Activated CD4-positive, alpha-beta T cell treated with anti-CD3 and anti-CD28 coated beads, Interleukin-2, amount 10 ng/mL, durations not matched to agents 7 days and 5 days (primary cell): ENCODE data around the gene APOBEC3F. TPM values are rescaled to one million over a fixed set of nuclear protein-coding genes. Genes with fewer than 3 reads are reported as not detected.
A peak's percentile ranks its signal among the peaks of the same experiment; 100 is the strongest.
"Not testable (repeated sequence)": the region's sequence is repeated elsewhere in the genome, so short reads cannot be mapped to it uniquely, and the experiment has no call there.

Source experiments
- CTCF ChIA-PET: fragments of 350-600 bp; sonication (Branson Sonifier 250); formaldehyde crosslinking; loops from one replicate; lab custom pipeline; 2021; ENCODE audit warnings: antibody characterized with exemption; lab: Charles Lee
- POLR2A ChIA-PET: fragments of 350-600 bp; sonication (Branson Sonifier 250); formaldehyde crosslinking; loops from one replicate; lab custom pipeline; 2021; ENCODE audit warnings: antibody characterized with exemption; lab: Charles Lee
- DNase-seq: peaks from one replicate; pipeline ENCODE4 v3.0.0-alpha.2; 2020
- H3K27ac Mint-ChIP-seq: one replicate; pipeline ENCODE4 v1.8.0; 2021; ENCODE audit warnings: mild to moderate bottlenecking, moderate library complexity, mixed read lengths
- H3K27me3 Mint-ChIP-seq: one replicate; pipeline ENCODE4 v1.8.0; 2021; ENCODE audit warnings: mixed read lengths
- H3K36me3 Mint-ChIP-seq: one replicate; pipeline ENCODE4 v1.8.0; 2021; ENCODE audit warnings: low read depth, mixed read lengths
- H3K4me1 Mint-ChIP-seq: one replicate; pipeline ENCODE4 v1.8.0; 2021; ENCODE audit warnings: mixed read lengths
- H3K4me3 Mint-ChIP-seq: one replicate; pipeline ENCODE4 v1.8.0; 2021; ENCODE audit warnings: mild to moderate bottlenecking, moderate library complexity, mixed read lengths
- H3K9me3 Mint-ChIP-seq: one replicate; pipeline ENCODE4 v1.8.0; 2021; ENCODE audit warnings: mixed read lengths
- total RNA-seq, 2 experiments: library from RNA; stranded (reverse); gene quantifications; one replicate each; pipeline ENCODE4 v1.2.3, GENCODE V29; 2021

The APOBEC3F gene
- total RNA-seq, 2 experiments from 2014 or later = 27.9 to 33.8 TPM

DNA sequence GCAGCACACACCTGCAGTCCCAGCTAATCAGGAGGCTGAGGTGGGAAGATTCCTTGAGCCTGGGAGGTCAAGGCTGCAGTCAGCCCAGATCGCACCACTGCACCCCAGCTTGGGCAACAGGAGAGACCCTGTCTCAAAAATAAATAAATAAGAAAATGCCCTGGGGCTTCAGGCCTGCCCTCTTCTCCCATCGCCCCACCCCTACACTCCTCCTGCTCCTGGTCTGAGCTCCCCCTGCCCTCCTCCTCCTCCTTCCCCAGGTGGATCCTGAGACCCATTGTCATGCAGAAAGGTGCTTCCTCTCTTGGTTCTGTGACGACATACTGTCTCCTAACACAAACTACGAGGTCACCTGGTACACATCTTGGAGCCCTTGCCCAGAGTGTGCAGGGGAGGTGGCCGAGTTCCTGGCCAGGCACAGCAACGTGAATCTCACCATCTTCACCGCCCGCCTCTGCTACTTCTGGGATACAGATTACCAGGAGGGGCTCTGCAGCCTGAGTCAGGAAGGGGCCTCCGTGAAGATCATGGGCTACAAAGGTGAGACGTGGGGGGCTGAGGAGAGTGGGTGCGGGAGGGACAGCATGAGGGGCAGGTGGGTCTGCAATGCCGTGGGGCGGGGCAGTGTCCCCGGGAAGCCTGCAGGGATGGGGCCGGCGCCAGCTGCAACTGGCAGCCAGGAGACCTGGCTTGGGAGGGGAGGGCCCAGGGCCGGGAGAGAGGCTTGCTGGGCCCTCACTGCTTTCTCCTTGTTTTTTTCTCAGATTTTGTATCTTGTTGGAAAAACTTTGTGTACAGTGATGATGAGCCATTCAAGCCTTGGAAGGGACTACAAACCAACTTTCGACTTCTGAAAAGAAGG lies 9.0 kb upstream of the APOBEC3F start:
- Mint-ChIP-seq H3K36me3 (peaks cover 12% of the 10 kb centered on the region), H3K4me1 (peaks cover 11% of the 10 kb centered on the region)
- DNase-seq, H3K27ac Mint-ChIP-seq, H3K4me3 Mint-ChIP-seq, POLR2A ChIA-PET, H3K27me3 Mint-ChIP-seq, H3K9me3 Mint-ChIP-seq: not testable (repeated sequence)
- CTCF ChIA-PET = interaction anchor here (0.6 kb wide), 1 partner anchor 337 kb away, joined by 3 read pairs; no protein-coding TSS in a partner anchor

DNA sequence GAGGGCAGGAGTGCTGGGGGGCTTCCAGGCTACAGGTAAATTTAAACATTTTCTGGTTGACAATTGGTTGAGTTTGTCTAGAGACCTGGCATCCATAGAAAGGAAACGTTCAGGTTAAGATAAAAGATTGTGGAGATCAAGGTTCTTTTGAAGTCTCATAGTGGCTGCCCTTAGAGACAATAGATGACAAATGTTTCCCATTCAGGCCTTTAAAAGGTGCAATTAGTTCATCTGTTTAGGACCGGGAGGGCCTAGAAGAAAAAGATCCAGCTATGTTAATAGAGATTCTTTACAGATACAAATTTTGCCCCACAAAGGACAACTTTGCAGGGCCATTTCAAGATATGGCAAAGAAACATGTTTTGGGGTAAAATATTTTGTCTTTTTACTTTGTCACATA lies 3.6 kb upstream of the APOBEC3F start:
- H3K4me3 Mint-ChIP-seq, H3K36me3 Mint-ChIP-seq, POLR2A ChIA-PET, H3K9me3 Mint-ChIP-seq, H3K27me3 Mint-ChIP-seq, DNase-seq: not testable (repeated sequence)
- CTCF ChIA-PET = interaction anchor here (0.7 kb wide), 1 partner anchor 8 kb away, joined by 4 read pairs; no protein-coding TSS in a partner anchor
- H3K27ac Mint-ChIP-seq = peak overlapping the region; percentile 10
- H3K4me1 Mint-ChIP-seq = peaks cover 40% of the 10 kb centered on the region

DNA sequence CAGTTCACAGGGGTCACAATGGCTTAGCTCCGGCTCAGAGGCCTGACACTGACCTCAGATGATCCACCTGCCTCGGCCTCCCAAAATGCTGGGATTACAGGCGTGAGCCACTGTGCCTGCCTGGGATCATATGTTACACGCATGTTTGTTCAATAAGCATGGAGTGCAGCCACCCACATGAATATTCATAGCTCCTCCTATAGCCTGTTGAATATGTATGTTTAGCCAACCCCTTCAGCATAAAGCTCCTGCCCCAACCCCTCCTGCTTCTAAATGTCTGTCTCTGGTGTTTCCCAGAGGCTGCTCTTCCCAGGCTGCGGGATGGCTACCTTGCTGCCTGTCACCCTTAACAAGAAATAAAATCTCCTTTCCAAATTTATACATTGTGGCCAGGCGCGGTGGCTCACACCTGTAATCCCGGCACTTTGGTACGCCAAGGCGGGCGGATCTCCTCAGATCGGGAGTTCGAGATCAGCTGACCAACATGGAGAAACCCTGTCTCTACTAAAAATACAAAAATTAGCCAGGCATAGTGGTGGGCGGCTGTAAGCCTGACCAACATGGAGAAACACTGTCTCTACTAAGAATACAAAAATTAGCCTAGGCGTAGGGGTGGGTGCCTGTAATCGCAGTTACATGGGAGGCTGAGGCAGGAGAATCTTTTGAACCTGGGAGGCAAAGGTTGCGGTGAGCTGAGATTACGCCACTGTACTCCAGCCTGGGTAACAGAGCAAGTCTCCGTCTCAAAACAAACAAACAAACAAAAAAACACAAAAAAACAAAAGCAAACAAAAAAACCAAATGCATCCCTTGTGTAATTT lies 1.1 kb upstream of the APOBEC3F start:
- Mint-ChIP-seq H3K36me3 (peaks cover 7% of the 10 kb centered on the region), H3K4me3 (peak overlapping the region; percentile 92), H3K4me1 (peaks cover 53% of the 10 kb centered on the region), H3K27me3 (no peaks in the 10 kb centered on the region), H3K9me3 (no peaks in the 10 kb centered on the region), H3K27ac (peak overlapping the region; percentile 81)
- no peak for DNase-seq
- ChIA-PET CTCF (interaction anchor here (1.2 to 1.4 kb wide), 2 partner anchors 11 to 169 kb away, joined by 3 to 5 read pairs; no protein-coding TSS in a partner anchor), POLR2A (no interaction called here)

DNA sequence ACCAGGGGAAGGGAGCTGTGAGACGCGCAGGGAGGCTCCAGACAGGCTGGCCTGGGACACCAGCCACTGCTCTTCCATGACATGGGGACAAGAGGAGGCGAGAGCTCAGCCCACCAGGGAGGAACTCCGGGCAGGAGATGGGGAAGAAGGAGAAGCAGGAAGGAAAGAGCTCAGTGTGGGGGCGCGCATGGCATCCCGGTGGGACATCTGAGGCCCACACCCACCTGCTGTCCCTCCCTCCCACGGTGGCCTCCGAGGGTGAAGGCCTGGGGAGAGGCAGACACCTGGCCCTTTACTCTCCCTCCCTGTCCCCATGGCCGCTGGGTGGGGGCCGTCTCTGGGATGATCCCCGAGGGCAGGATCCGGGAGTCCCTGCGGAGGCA lies 518 bp upstream of the APOBEC3F start:
- H3K4me3 Mint-ChIP-seq = peak overlapping the region; percentile 92
- peak overlapping the region; percentile 81 for H3K27ac Mint-ChIP-seq
- H3K27me3 Mint-ChIP-seq, H3K9me3 Mint-ChIP-seq, POLR2A ChIA-PET, DNase-seq: not testable (repeated sequence)
- CTCF ChIA-PET = interaction anchor here (1.2 to 1.4 kb wide), 2 partner anchors 12 to 170 kb away, joined by 3 to 5 read pairs; no protein-coding TSS in a partner anchor
- peaks cover 56% of the 10 kb centered on the region for H3K4me1 Mint-ChIP-seq
- peaks cover 11% of the 10 kb centered on the region for H3K36me3 Mint-ChIP-seq

DNA sequence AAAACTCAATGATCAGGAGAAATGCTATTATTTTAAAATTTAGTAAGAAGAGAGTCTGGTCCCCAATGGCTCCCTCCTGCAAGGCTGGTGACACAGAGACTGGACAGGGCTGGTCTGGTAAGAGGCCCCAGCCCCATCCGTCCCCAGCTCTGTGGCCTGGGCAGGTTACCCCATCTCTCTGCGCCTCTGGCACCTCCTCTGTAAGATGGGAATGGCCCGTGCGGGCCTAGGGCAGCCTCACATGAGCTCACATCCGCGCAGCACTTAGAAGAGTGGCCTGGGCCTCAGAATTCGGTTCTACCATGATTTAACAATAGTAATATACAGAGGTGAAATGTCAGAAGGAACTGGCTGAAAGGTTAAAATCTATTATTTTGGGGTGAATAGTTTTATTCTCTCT lies 1.2 kb downstream of the APOBEC3F start:
- Mint-ChIP-seq H3K36me3 (peaks cover 16% of the 10 kb centered on the region), H3K4me3 (peak overlapping the region; percentile 92), H3K4me1 (peaks cover 51% of the 10 kb centered on the region), H3K9me3 (no peaks in the 10 kb centered on the region), H3K27me3 (no peaks in the 10 kb centered on the region), H3K27ac (peak overlapping the region; percentile 92)
- ChIA-PET CTCF (no interaction called here), POLR2A (no interaction called here)
- no peak for DNase-seq

DNA sequence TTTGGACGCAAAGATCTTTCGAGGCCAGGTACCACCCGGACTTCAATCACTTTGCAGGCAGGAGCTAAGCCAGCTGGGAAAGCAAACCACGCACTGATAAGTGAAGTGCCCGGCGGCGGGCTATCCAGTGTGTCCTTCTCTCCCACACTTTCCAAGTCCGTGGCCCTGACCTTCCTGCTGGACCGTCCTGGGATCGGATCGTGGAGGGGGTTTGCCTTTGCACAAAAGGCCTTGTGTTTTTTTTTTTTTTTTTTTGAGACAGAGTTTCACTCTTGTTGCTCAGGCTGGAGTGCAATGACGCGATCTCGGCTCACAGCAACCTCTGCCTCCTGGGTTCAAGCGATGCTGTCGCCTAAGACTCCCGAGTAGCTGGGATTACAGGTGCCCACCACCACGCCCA lies 2.4 kb downstream of the APOBEC3F start:
- H3K4me3 Mint-ChIP-seq, POLR2A ChIA-PET, H3K9me3 Mint-ChIP-seq, H3K27me3 Mint-ChIP-seq, DNase-seq, H3K27ac Mint-ChIP-seq: not testable (repeated sequence)
- Mint-ChIP-seq H3K36me3 (peaks cover 16% of the 10 kb centered on the region), H3K4me1 (peaks cover 46% of the 10 kb centered on the region)
- CTCF ChIA-PET = interaction anchor here (0.7 kb wide), 1 partner anchor 106 kb away, joined by 3 read pairs; no protein-coding TSS in a partner anchor

DNA sequence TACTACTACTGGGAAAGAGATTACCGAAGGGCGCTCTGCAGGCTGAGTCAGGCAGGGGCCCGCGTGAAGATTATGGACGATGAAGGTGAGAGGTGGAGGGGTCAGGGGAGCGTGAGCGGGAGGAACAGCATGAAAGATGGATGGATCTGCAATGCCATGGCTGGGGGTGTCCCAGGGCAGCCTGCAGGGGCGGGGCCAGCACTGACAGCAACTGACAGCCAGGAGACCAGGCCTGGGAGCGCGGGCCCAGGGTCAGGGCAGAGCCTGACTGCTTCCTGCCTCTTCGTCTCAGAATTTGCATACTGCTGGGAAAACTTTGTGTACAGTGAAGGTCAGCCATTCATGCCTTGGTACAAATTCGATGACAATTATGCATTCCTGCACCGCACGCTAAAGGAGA lies 4.5 kb downstream of the APOBEC3F start:
- CTCF ChIA-PET, H3K9me3 Mint-ChIP-seq, H3K4me3 Mint-ChIP-seq, H3K27me3 Mint-ChIP-seq, DNase-seq, H3K27ac Mint-ChIP-seq, POLR2A ChIA-PET: not testable (repeated sequence)
- Mint-ChIP-seq H3K36me3 (peaks cover 16% of the 10 kb centered on the region), H3K4me1 (peaks cover 33% of the 10 kb centered on the region)

DNA sequence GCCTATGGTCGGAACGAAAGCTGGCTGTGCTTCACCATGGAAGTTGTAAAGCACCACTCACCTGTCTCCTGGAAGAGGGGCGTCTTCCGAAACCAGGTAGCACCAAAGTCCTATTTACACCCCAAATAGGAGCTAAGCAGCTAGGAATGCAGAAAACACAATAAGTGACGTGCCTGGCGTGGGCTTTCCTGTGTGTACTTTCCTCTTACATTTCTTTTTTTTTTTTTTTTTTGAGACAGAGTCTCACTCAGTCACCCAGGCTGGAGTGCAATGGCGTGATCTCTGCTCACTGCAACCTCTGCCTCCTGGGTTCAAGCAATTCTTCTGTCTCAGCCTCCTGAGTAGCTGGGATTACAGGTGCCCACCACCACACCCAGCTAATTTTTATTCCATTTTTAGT lies 8.8 kb downstream of the APOBEC3F start:
- H3K4me1 Mint-ChIP-seq, H3K27me3 Mint-ChIP-seq, H3K9me3 Mint-ChIP-seq, DNase-seq, H3K4me3 Mint-ChIP-seq, H3K27ac Mint-ChIP-seq, POLR2A ChIA-PET: not testable (repeated sequence)
- H3K36me3 Mint-ChIP-seq = peaks cover 12% of the 10 kb centered on the region
- CTCF ChIA-PET = interaction anchor here (1.2 to 1.4 kb wide), 2 partner anchors 73 to 79 kb away, joined by 3 to 4 read pairs; no protein-coding TSS in a partner anchor

DNA sequence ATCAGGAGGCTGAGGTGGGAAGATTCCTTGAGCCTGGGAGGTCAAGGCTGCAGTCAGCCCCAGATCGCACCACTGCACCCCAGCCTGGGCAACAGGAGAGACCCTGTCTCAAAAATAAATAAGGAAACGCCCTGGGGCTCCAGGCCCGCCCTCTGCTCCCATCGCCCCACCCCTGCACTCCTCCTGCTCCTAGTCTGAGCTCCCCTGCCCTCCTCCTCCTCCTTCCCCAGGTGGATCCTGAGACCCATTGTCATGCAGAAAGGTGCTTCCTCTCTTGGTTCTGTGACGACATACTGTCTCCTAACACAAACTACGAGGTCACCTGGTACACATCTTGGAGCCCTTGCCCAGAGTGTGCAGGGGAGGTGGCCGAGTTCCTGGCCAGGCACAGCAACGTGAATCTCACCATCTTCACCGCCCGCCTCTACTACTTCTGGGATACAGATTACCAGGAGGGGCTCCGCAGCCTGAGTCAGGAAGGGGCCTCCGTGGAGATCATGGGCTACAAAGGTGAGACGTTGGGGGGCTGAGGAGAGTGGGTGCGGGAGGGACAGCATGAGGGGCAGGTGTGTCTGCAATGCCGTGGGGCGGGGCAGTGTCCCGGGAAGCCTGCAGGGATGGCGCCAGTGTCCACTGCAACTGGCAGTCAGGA lies 11.3 kb downstream of the APOBEC3F start:
- POLR2A ChIA-PET, H3K27me3 Mint-ChIP-seq, H3K4me1 Mint-ChIP-seq, CTCF ChIA-PET, H3K27ac Mint-ChIP-seq, DNase-seq, H3K36me3 Mint-ChIP-seq, H3K4me3 Mint-ChIP-seq, H3K9me3 Mint-ChIP-seq: not testable (repeated sequence)

DNA sequence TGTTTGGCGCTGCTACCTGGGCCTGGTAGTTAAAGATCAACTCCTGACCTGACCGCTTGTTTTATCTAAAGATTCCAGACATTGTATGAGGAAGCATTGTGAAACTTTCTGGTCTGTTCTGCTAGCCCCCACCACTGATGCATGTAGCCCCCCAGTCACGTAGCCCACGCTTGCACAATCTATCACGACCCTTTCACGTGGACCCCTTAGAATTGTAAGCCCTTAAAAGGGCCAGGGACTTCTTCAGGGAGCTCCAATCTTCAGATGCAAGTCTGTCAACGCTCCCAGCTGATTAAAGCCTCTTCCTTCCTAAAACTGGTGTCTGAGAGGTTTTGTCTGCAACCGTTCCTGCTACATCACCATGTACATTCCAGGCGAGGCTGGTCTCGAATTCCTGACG lies 15.0 kb downstream of the APOBEC3F start:
- H3K4me3 Mint-ChIP-seq = no peak overlapping the region
- no peak for DNase-seq
- H3K9me3 Mint-ChIP-seq = no peaks in the 10 kb centered on the region
- H3K27me3 Mint-ChIP-seq = no peaks in the 10 kb centered on the region
- CTCF ChIA-PET = interaction anchor here (0.6 kb wide), 1 partner anchor 20 kb away, joined by 3 read pairs; no protein-coding TSS in a partner anchor
- H3K27ac Mint-ChIP-seq = no peak overlapping the region
- no peaks in the 10 kb centered on the region for H3K4me1 Mint-ChIP-seq
- peaks cover 3% of the 10 kb centered on the region for H3K36me3 Mint-ChIP-seq
- POLR2A ChIA-PET = no interaction called here

DNA sequence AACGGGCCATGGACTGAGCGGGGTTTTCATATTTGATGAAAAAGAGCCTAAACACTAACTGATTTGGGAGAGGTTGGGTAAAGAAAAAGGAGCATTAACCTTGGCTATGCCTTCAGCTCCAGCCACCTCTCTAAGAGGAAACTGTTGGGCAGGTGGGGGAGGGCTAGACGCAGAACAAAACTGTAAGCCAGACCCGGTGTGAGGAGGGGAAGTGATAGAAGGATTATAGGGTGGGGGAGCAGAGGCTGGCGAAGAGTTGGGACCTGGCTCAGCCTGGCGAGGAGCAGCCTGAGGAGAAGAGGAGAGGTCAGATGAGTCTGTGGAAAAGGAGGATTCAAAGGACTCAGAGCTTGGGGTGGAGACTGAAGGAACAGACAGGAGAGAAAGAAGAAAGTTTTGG lies 20.6 kb downstream of the APOBEC3F start:
- H3K27ac Mint-ChIP-seq, POLR2A ChIA-PET, H3K9me3 Mint-ChIP-seq, DNase-seq, H3K4me3 Mint-ChIP-seq, CTCF ChIA-PET, H3K4me1 Mint-ChIP-seq, H3K36me3 Mint-ChIP-seq, H3K27me3 Mint-ChIP-seq: not testable (repeated sequence)

DNA sequence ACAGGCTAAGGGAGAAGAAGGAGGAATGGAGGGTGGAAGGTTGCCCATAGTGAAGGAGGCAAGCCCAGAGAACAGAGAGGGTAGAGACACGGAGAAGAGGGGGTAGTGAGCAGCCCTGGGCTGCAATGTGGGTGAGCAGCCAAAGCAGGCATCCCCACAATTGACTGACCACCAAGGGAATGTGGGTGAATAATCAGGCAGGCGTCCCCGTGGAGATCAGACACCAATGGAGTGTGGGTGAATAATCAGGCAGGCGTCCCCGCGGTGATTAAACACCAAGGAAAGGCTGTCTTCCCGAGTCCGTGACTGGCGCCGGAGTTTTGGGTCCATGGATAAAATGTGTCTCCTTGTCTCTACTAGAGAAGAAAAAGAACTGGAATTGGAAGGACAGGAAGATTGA lies 21.3 kb downstream of the APOBEC3F start:
- H3K4me1 Mint-ChIP-seq, POLR2A ChIA-PET, H3K27ac Mint-ChIP-seq, H3K4me3 Mint-ChIP-seq, H3K27me3 Mint-ChIP-seq, DNase-seq, H3K36me3 Mint-ChIP-seq, H3K9me3 Mint-ChIP-seq, CTCF ChIA-PET: not testable (repeated sequence)
